ENCODE results near the gene FTSJ3. TPM values are rescaled to one million over a fixed set of nuclear protein-coding genes. Genes with fewer than 3 reads are reported as not detected.

Gene FTSJ3
- total and polyA plus RNA-seq, 2 of the 13 experiments (the other 11 are each of a cell fraction or from before 2014, with no cell fraction given): 26.0 to 64.2 TPM

DNA sequence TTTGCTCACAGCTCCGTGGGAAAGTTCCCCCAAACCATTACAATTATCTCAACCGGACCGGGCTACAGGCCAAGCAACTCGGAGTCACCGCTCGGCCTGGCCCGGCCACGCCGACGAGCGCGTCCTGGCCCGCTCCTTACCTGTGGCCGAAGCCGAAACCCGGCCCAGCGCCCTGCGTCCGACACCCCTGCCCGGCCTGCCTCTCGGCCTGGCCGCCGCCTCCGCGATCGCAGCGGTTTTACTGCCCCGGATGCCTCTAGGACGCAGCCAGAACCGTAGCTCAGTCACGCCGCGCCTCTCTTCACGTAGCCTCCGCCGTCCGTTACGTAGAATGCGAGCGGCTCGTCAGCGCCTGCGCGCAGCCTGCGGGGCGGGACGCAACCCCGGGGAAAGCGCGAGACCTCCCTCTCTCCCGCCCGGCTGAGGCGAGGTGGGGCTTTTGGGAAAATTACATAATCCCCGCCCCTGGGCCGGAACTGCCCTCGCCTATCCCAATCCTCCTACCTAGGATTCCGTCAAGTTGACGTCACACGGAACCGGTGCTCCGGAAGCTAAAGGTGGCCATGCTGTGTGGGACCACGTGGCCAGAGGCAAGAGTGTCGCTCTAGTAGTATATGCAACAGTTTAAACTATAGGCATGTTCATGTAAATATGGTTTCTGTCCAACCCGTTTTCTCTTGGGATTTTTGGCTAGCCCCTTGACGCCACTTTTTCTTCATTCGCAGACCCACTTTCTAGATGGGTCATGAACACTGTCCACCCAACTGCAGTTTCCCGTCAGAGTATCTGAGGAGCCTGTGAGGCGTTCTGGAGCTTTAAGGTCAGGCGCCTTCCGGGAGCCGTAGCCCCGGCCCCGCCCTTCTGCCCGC, 54.0 kb downstream of the FTSJ3 start, which contains the start of gene CCDC47 (continued):
- TF ChIP-seq, protein P1, sequence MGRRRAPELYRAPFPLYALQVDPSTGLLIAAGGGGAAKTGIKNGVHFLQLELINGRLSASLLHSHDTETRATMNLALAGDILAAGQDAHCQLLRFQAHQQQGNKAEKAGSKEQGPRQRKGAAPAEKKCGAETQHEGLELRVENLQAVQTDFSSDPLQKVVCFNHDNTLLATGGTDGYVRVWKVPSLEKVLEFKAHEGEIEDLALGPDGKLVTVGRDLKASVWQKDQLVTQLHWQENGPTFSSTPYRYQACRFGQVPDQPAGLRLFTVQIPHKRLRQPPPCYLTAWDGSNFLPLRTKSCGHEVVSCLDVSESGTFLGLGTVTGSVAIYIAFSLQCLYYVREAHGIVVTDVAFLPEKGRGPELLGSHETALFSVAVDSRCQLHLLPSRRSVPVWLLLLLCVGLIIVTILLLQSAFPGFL (CRISPR knock-in tag; IDR thresholded peaks at IDR 0.05): peak; percentile 91; the same call in 1 of the 2 replicates
- TF ChIP-seq CEBPG (CRISPR knock-in tag; IDR thresholded peaks at IDR 0.05): peak; percentile 89
- TF ChIP-seq SYNCRIP (IDR thresholded peaks at IDR 0.05; ENCODE audit: insufficient read depth, low read depth, low read length): no peak
- TF ChIP-seq REL (CRISPR knock-in tag; conservative IDR thresholded peaks at IDR 0.05): peak; percentile 93
- TF ChIP-seq, protein P2, sequence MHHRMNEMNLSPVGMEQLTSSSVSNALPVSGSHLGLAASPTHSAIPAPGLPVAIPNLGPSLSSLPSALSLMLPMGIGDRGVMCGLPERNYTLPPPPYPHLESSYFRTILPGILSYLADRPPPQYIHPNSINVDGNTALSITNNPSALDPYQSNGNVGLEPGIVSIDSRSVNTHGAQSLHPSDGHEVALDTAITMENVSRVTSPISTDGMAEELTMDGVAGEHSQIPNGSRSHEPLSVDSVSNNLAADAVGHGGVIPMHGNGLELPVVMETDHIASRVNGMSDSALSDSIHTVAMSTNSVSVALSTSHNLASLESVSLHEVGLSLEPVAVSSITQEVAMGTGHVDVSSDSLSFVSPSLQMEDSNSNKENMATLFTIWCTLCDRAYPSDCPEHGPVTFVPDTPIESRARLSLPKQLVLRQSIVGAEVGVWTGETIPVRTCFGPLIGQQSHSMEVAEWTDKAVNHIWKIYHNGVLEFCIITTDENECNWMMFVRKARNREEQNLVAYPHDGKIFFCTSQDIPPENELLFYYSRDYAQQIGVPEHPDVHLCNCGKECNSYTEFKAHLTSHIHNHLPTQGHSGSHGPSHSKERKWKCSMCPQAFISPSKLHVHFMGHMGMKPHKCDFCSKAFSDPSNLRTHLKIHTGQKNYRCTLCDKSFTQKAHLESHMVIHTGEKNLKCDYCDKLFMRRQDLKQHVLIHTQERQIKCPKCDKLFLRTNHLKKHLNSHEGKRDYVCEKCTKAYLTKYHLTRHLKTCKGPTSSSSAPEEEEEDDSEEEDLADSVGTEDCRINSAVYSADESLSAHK (CRISPR knock-in tag; IDR thresholded peaks at IDR 0.05; ENCODE audit: borderline replicate concordance): 0 out of 2 replicates have a peak, but pooled peaks have one; percentile 17
- TF ChIP-seq CBX1 (IDR thresholded peaks at IDR 0.05; ENCODE audit: low read depth): peak; percentile 90
- peak; percentile 92 for TF ChIP-seq DR1 (CRISPR knock-in tag; IDR thresholded peaks at IDR 0.05)
- TF ChIP-seq ZNF549 (CRISPR knock-in tag; IDR thresholded peaks at IDR 0.05): 0 out of 2 replicates have a peak, but pooled peaks have one; percentile 78
- peak; percentile 53; the same call in 1 of the 2 replicates for TF ChIP-seq ZNF12 (CRISPR knock-in tag; IDR thresholded peaks at IDR 0.05)
- TF ChIP-seq ZMYM2 (CRISPR knock-in tag; IDR thresholded peaks at IDR 0.05): peak; percentile 66
- TF ChIP-seq, protein P3, sequence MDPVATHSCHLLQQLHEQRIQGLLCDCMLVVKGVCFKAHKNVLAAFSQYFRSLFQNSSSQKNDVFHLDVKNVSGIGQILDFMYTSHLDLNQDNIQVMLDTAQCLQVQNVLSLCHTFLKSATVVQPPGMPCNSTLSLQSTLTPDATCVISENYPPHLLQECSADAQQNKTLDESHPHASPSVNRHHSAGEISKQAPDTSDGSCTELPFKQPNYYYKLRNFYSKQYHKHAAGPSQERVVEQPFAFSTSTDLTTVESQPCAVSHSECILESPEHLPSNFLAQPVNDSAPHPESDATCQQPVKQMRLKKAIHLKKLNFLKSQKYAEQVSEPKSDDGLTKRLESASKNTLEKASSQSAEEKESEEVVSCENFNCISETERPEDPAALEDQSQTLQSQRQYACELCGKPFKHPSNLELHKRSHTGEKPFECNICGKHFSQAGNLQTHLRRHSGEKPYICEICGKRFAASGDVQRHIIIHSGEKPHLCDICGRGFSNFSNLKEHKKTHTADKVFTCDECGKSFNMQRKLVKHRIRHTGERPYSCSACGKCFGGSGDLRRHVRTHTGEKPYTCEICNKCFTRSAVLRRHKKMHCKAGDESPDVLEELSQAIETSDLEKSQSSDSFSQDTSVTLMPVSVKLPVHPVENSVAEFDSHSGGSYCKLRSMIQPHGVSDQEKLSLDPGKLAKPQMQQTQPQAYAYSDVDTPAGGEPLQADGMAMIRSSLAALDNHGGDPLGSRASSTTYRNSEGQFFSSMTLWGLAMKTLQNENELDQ (CRISPR knock-in tag; IDR thresholded peaks at IDR 0.05; ENCODE audit: borderline replicate concordance): peak; percentile 89
- TF ChIP-seq ELF4 (CRISPR knock-in tag; IDR thresholded peaks at IDR 0.05; ENCODE audit: borderline replicate concordance): peak; percentile 98; the same call in 1 of the 2 replicates
- TF ChIP-seq, protein P4, sequence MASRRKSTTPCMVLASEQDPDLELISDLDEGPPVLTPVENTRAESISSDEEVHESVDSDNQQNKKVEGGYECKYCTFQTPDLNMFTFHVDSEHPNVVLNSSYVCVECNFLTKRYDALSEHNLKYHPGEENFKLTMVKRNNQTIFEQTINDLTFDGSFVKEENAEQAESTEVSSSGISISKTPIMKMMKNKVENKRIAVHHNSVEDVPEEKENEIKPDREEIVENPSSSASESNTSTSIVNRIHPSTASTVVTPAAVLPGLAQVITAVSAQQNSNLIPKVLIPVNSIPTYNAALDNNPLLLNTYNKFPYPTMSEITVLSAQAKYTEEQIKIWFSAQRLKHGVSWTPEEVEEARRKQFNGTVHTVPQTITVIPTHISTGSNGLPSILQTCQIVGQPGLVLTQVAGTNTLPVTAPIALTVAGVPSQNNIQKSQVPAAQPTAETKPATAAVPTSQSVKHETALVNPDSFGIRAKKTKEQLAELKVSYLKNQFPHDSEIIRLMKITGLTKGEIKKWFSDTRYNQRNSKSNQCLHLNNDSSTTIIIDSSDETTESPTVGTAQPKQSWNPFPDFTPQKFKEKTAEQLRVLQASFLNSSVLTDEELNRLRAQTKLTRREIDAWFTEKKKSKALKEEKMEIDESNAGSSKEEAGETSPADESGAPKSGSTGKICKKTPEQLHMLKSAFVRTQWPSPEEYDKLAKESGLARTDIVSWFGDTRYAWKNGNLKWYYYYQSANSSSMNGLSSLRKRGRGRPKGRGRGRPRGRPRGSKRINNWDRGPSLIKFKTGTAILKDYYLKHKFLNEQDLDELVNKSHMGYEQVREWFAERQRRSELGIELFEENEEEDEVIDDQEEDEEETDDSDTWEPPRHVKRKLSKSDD (CRISPR knock-in tag; IDR thresholded peaks at IDR 0.05; ENCODE audit: low read depth): peak; percentile 99
- TF ChIP-seq ZNF354B (CRISPR knock-in tag; IDR thresholded peaks at IDR 0.05): 0 out of 2 replicates have a peak, but pooled peaks have one; percentile 17
- no peak for TF ChIP-seq ZNF83 (CRISPR knock-in tag; IDR thresholded peaks at IDR 0.05; ENCODE audit: borderline replicate concordance)
- TF ChIP-seq, protein P5, sequence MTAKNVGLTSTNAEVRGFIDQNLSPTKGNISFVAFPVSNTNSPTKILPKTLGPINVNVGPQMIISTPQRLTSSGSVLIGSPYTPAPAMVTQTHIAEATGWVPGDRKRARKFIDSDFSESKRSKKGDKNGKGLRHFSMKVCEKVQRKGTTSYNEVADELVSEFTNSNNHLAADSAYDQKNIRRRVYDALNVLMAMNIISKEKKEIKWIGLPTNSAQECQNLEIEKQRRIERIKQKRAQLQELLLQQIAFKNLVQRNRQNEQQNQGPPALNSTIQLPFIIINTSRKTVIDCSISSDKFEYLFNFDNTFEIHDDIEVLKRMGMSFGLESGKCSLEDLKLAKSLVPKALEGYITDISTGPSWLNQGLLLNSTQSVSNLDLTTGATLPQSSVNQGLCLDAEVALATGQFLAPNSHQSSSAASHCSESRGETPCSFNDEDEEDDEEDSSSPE (CRISPR knock-in tag; IDR thresholded peaks at IDR 0.05): peak; percentile 88; the same call in 1 of the 2 replicates

All from HepG2 (cell line).